ENCODE measurements around the gene RND2. TPM values are rescaled to one million over a fixed set of nuclear protein-coding genes. Genes with fewer than 3 reads are reported as not detected.

The RND2 gene
- total and polyA plus RNA-seq, 2 of the 4 experiments (the other 2 are of a cell fraction), result 1.1 to 1.9 TPM

GRCh38 chr17:42985225-42985624 is 39.8 kb upstream of the RND2 start:
- no peak overlapping the region for H3K23ac ChIP-seq (ENCODE audit: low read depth, low read length)
- H2AFZ ChIP-seq (replicated peaks; ENCODE audit: low read length, poor library complexity), result no peak overlapping the region
- no peaks in the 10 kb centered on the region for H3K27me3 ChIP-seq (ENCODE audit: control insufficient read depth, insufficient read depth, low read length)
- no peak overlapping the region for H3K4ac ChIP-seq (ENCODE audit: low read depth, low read length)
- no peak overlapping the region for H3K14ac ChIP-seq (replicated peaks; ENCODE audit: low read depth, low read length)
- H2AK5ac ChIP-seq (ENCODE audit: low read depth, low read length), result no peak overlapping the region
- in situ Hi-C loops (cut with MboI; ENCODE audit: low sequenced_read_pairs), result loop anchor here (25.0 kb wide), 1 partner anchor 377 kb away; no protein-coding TSS in a partner anchor
- H3K4me2 ChIP-seq (ENCODE audit: low read depth, low read length), result no peak overlapping the region
- no CpG with 5 or more reads among the region's 1 CpG for WGBS, 2 experiments (ENCODE audit: extremely low coverage in 2 of 2, insufficient read length in 1 of 2)
- no peak overlapping the region for H2BK5ac ChIP-seq (ENCODE audit: low read depth, low read length, poor library complexity, severe bottlenecking)
- no peak for TF ChIP-seq ELK1 (IDR thresholded peaks at IDR 0.05; ENCODE audit: borderline replicate concordance, low read depth, low read length)
- TF ChIP-seq NFE2L2 (IDR thresholded peaks at IDR 0.05; ENCODE audit: low read depth, low read length), result no peak
- TF ChIP-seq MAFK (IDR thresholded peaks at IDR 0.05; ENCODE audit: low read depth, low read length), result no peak
- TF ChIP-seq SMC3 (IDR thresholded peaks at IDR 0.05; ENCODE audit: low read depth, low read length), result no peak
- no peak overlapping the region for H3K18ac ChIP-seq (ENCODE audit: low read depth, low read length)
- H3K79me1 ChIP-seq (ENCODE audit: low read depth in 1 of 2, low read length in 2 of 2), result peaks cover 0 to 61% of the 10 kb centered on the region in 2 experiments
- H2AK9ac ChIP-seq (replicated peaks; ENCODE audit: low read depth, low read length, poor library complexity), result no peak overlapping the region
- no peak overlapping the region for H2BK120ac ChIP-seq (ENCODE audit: low read depth, low read length)
- H4K20me1 ChIP-seq (ENCODE audit: insufficient read depth, low read length), result peaks cover 10% of the 10 kb centered on the region; the same call in 1 of the 2 replicates
- ATAC-seq (ENCODE audit: low read depth), result no peak
- H3K4me1 ChIP-seq (ENCODE audit: control insufficient read depth, insufficient read depth, low read length), result no peaks in the 10 kb centered on the region; the same call in none of the 2 replicates
- no peak overlapping the region for H2BK20ac ChIP-seq (ENCODE audit: low read depth, low read length)
- H4K5ac ChIP-seq (ENCODE audit: low read depth, low read length), result no peak overlapping the region
- no peak overlapping the region for H3K27ac ChIP-seq (ENCODE audit: insufficient read depth, low read length)
- no peak overlapping the region for H4K91ac ChIP-seq (ENCODE audit: insufficient read depth, low read depth, low read length)
- H3K9me3 ChIP-seq (ENCODE audit: control insufficient read depth, insufficient read depth, low read length), result no peaks in the 10 kb centered on the region
- no peak overlapping the region for H3K9ac ChIP-seq (ENCODE audit: low read depth, low read length)
- H3K56ac ChIP-seq (ENCODE audit: extremely low read depth, insufficient read depth, low read length), result no peak overlapping the region
- H3K4me3 ChIP-seq (ENCODE audit: insufficient read depth, low read depth, low read length), result no peak overlapping the region
- ChIA-PET POLR2A (ENCODE audit: unreplicated experiment) (interaction anchor here (1.2 kb wide), 1 partner anchor 13 kb away, joined by 3 read pairs; the partner anchor contains the start of gene RPL27), CTCF (no interaction called here)
- intact Hi-C loops (cut with micrococcal nuclease), result no loop called here
- H3K9me1 ChIP-seq (ENCODE audit: insufficient read depth, low read length), result peaks cover 16% of the 10 kb centered on the region
- no TSS peak for BruUV-seq (replicated peaks)
- no peak overlapping the region for H2BK15ac ChIP-seq (ENCODE audit: low read depth, low read length)
- peaks cover 25% of the 10 kb centered on the region for H3K36me3 ChIP-seq (ENCODE audit: control insufficient read depth, insufficient read depth, low read length)
- dilution Hi-C loops (cut with HindIII; ENCODE audit: low sequenced_read_pairs, unreplicated experiment), result no loop called here
- no peak overlapping the region for H4K8ac ChIP-seq (ENCODE audit: low read depth in 2 of 2, low read length in 2 of 2)
- no peak for DNase-seq

All from IMR-90 (cell line).